Adrenal gland (tissue), 12 donors: ENCODE measurements around the gene CALHM1. TPM values are rescaled to one million over a fixed set of nuclear protein-coding genes. Genes with fewer than 3 reads are reported as not detected.

ENCODE experiments used
- DNase-seq, 7 donors: peaks; one replicate each; pipeline ENCODE4 v3.0.0-alpha.2; 2019 to 2020
- H3K27ac ChIP-seq, 5 donors: fragments of 200-600 bp; sonication (generic) in 4 of 5; 1 replicate in 3 of 5; 2 replicates in 2 of 5; pipeline versions ENCODE4 v1.5.1 to v1.8.0; 2016 to 2020; ENCODE audit warnings: mild to moderate bottlenecking in 1 of 5
- H3K27me3 ChIP-seq: fragments of 200-600 bp; 2 replicates; pipeline ENCODE4 v1.8.0; 2021
- H3K36me3 ChIP-seq, 2 donors: fragments of 200-600 bp; replicated peaks in 1 of 2; 1 replicate in 1 of 2; 2 replicates in 1 of 2; pipeline versions ENCODE4 v1.5.1 to v1.8.0; 2018 to 2022
- H3K4me1 ChIP-seq, 2 donors: fragments of 200-600 bp; replicated peaks in 1 of 2; 1 replicate in 1 of 2; 2 replicates in 1 of 2; pipeline versions ENCODE4 v1.5.1 to v1.8.0; 2018 to 2021
- H3K4me3 ChIP-seq, 4 donors: fragments of 200-600 bp; sonication (generic) in 3 of 4; one replicate each; pipeline ENCODE4 v1.5.1; 2016 to 2018
- H3K9me3 ChIP-seq, 3 donors: fragments of 200-600 bp; sonication (generic) in 1 of 3; replicated peaks in 1 of 3; 1 replicate in 2 of 3; 2 replicates in 1 of 3; pipeline versions ENCODE4 v1.5.1 to v1.8.0; 2016 to 2021
- POLR2A ChIP-seq, 2 donors: fragments of 450-650 bp; IDR thresholded peaks; one replicate each; pipeline ENCODE4 v1.6.1; 2017; ENCODE audit warnings: antibody characterized with exemption in 2 of 2, mild to moderate bottlenecking in 2 of 2, moderate library complexity in 1 of 2
- WGBS, 4 donors: extraction: QIAGEN DNeasy Blood & Tissue Kit in 2 of 4; methylation state at CpG; one replicate each; pipeline versions ENCODE4 v1.1.5 to v1.1.7; 2013 to 2017; 5-methylcytosine and 5-hydroxymethylcytosine counted together
- intact Hi-C, 2 donors: fragments of 100-400 bp; cut with DNase I; formaldehyde crosslinking; loops; one replicate each; pipeline versions ENCODE4 v1.14.1 to v1.15.0; 2022 to 2023
- polyA plus RNA-seq, 3 donors: library from polyadenylated mRNA; stranded (reverse); fragments of 200-250 nt in 2 of 3; fragments of 350-450 nt in 1 of 3; fragmentation: Illumina TruSeq in 1 of 3; extraction: RNeasy Lipid Tissue Mini Kit (QIAGEN cat#74804) in 1 of 3; gene quantifications; one replicate each; pipeline ENCODE4 v1.2.3, GENCODE V29; 2013 to 2014
- total RNA-seq, 9 donors: library from RNA; depleted of rRNA in 4 of 9; stranded (reverse); fragments of >200 nt in 4 of 9; fragments of 120-200 nt in 1 of 9; fragmentation: NEBNext Ultra II Directional in 1 of 9; extraction: Animal tissue kit (Norgen Biotek cat#: 25700) in 1 of 9; gene quantifications; one replicate each; pipeline versions ENCODE4 v1.1.0 to v1.2.4, GENCODE V29; 2013 to 2023
- TF ChIP-seq, protein P1 (sequence below), 6 experiments: fragments of 450-650 bp in 4 of 6; fragments of 200-600 bp in 2 of 6; sonication (generic) in 1 of 6; IDR thresholded peaks; 1 replicate in 5 of 6; 2 replicates in 1 of 6; pipeline versions ENCODE4 v1.5.1 to v1.8.0; 2016 to 2021; ENCODE audit warnings: antibody characterized with exemption in 6 of 6, mild to moderate bottlenecking in 2 of 6, moderate library complexity in 1 of 6
- donor health status: healthy with polysubstance abuse.
- donor health status: Bipolar disorder and iron deficiency.
- donor health status: DM: yes; HTN: yes; CAD: no.
- donor health status: DM: no; HTN: no; CAD: no.
- donor health status: DM: no; HTN: no; CAD: no.
- donor health status: DM: yes; HTN: yes; CAD: no.

Gene CALHM1
- total and polyA plus RNA-seq, 12 donors: not detected

DNA sequence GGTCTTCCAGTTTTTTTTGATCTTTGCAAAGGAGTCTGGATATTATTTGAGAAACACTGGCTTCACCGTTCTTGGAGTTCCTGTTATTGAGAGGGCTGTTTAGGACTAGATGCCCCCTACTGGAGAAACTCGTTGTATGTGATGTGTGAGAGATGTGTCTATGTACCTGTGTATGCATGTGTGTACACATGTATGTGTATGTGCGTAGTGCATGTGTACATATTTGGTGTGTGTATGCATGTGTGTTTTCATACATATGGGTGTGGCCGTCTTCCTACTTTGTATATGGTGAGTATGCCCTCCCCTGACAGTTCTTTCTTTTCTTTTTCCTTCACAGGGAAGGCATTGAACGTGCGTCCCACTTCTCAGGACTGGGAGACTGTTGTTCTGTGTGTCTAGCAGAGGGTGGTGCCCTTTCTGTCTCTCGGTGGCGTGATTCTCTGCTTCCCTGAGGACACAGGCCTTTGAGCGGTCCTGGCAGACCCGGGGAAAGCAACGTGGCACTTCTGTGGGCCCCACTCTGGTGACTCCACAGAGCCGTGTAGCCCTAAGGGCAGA lies 23.4 kb upstream of the CALHM1 start:
- H3K27me3 ChIP-seq: no peaks in the 10 kb centered on the region
- intact Hi-C loops: no loop called here
- H3K36me3 ChIP-seq: no peaks in the 10 kb centered on the region
- no peak overlapping the region for H3K27ac ChIP-seq
- peaks cover 4 to 16% of the 10 kb centered on the region in 2 donors for H3K4me1 ChIP-seq
- no peak overlapping the region for H3K4me3 ChIP-seq
- WGBS, 4 donors: 45 to 63% (median 58%) methylated on average over 12 of the region's 12 CpGs
- H3K9me3 ChIP-seq: no peaks in the 10 kb centered on the region
- TF ChIP-seq, protein P1, sequence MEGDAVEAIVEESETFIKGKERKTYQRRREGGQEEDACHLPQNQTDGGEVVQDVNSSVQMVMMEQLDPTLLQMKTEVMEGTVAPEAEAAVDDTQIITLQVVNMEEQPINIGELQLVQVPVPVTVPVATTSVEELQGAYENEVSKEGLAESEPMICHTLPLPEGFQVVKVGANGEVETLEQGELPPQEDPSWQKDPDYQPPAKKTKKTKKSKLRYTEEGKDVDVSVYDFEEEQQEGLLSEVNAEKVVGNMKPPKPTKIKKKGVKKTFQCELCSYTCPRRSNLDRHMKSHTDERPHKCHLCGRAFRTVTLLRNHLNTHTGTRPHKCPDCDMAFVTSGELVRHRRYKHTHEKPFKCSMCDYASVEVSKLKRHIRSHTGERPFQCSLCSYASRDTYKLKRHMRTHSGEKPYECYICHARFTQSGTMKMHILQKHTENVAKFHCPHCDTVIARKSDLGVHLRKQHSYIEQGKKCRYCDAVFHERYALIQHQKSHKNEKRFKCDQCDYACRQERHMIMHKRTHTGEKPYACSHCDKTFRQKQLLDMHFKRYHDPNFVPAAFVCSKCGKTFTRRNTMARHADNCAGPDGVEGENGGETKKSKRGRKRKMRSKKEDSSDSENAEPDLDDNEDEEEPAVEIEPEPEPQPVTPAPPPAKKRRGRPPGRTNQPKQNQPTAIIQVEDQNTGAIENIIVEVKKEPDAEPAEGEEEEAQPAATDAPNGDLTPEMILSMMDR (IDR thresholded peaks at IDR 0.05): peak; percentile 49 to 80 (median 68)
- TF ChIP-seq POLR2A (IDR thresholded peaks at IDR 0.05): no peak
- DNase-seq: peak in 3 of 7 donors; percentile 40 to 62 (median 61)

DNA sequence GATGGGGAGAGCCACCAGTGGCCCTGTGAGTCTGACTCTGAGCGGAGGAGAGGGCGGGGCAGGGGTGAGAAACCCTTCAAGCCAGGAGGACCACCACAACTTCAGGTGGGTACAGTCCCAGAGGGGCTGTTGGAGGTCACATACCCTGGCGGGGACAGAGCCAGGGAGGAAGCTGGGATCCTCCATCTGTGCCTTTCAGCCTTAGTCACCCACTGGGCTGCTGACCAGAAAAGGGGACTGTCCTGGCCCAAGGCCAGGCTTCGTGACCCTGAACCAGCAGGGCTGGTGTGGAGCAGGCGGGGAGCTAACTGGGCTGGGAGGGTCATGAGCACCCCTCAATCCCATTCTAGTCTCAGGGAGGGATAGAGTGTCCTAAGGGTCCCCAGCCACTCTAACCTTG lies 21.8 kb upstream of the CALHM1 start:
- peak; percentile 80 to 91 (median 89) for DNase-seq
- no peaks in the 10 kb centered on the region for H3K36me3 ChIP-seq
- H3K4me1 ChIP-seq: peaks cover 4 to 12% of the 10 kb centered on the region in 2 donors
- peak overlapping the region in 3 of 5 donors; percentile 13 to 53 (median 16) for H3K27ac ChIP-seq
- WGBS, 4 donors: 42 to 53% (median 48%) methylated on average over 4 to 5 of the region's 5 CpGs
- intact Hi-C loops: no loop called here
- no peaks in the 10 kb centered on the region for H3K9me3 ChIP-seq
- TF ChIP-seq, protein P1 (IDR thresholded peaks at IDR 0.05): no peak
- TF ChIP-seq POLR2A (IDR thresholded peaks at IDR 0.05): no peak
- H3K4me3 ChIP-seq: no peak overlapping the region
- no peaks in the 10 kb centered on the region for H3K27me3 ChIP-seq

DNA sequence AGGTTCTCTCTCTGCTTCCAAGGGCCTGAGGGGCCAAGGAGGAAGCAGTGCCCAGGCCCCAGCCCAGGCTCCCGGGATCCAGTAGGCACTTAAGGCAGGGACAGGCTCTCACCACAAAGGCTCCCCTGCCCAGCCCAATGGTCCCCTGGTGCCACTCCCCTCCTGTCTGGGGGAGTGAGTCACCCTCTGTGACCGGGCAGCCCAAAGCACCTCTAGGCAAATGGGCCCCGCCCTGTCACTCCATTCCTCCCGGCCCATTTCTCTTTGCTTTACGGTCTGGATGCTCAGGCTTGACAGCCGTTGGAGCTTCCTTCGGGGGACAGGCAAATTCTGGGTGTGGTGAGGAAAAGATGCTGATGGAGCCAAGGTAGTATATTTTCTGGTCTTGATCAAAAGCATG lies 20.4 kb upstream of the CALHM1 start, which contains the start of gene CALHM3:
CALHM3 (minus strand) TSS at position 106 of the 400 bp plus-strand sequence. CDS start 208 bp downstream, outside the sequence.
- H3K4me1 ChIP-seq: peaks cover 4 to 12% of the 10 kb centered on the region in 2 donors
- no peak for DNase-seq
- no peaks in the 10 kb centered on the region for H3K9me3 ChIP-seq
- H3K36me3 ChIP-seq: no peaks in the 10 kb centered on the region
- 63 to 73% (median 72%) methylated on average over 2 to 7 of the region's 7 CpGs for WGBS, 4 donors
- no peak within 1 kb of the TSS for H3K4me3 ChIP-seq
- TF ChIP-seq, protein P1 (IDR thresholded peaks at IDR 0.05): no peak
- no peak for TF ChIP-seq POLR2A (IDR thresholded peaks at IDR 0.05)
- intact Hi-C loops: no loop called here
- peak within 1 kb of the TSS in 1 of 5 donors; percentile 16 for H3K27ac ChIP-seq
- no peaks in the 10 kb centered on the region for H3K27me3 ChIP-seq

DNA sequence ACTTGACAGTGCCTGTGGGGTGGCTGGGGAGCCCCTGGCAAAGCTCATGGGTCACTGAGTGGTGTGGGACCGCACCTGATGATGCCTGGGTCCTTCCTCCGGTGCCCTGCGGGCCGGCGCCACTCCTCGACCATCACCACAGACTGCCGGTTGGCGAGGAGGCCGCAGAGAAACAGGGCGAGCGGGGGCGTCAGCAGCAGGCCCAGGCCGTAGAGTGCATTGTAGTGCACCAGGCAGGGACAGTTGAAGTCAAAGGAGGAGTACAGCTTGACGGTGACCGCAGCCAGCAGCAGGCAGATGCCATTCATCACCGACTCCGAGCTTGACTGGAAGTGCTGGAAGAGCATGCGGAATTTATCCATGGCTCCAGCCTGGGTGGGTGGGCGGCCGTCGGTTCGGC lies 20.0 kb upstream of the CALHM1 start:
- Histone ChIP-seq H3K4me1 (peaks cover 4 to 12% of the 10 kb centered on the region in 2 donors), H3K9me3 (no peaks in the 10 kb centered on the region), H3K27ac (no peak overlapping the region), H3K4me3 (no peak overlapping the region), H3K27me3 (no peaks in the 10 kb centered on the region), H3K36me3 (no peaks in the 10 kb centered on the region)
- no peak for DNase-seq
- TF ChIP-seq POLR2A (IDR thresholded peaks at IDR 0.05): no peak
- TF ChIP-seq, protein P1 (IDR thresholded peaks at IDR 0.05): no peak
- WGBS, 4 donors: 85 to 95% (median 92%) methylated on average over 13 to 22 of the region's 22 CpGs
- intact Hi-C loops: no loop called here
